HepG2 (cell line): ENCODE measurements around the gene SNX15. TPM values are rescaled to one million over a fixed set of nuclear protein-coding genes. Genes with fewer than 3 reads are reported as not detected.

ENCODE experiments used
- AKAP8 ChIP-seq: sonication (generic); formaldehyde crosslinking; IDR thresholded peaks from 2 replicates; pipeline ENCODE4 v1.5.1; 2020; ENCODE audit warnings: mild to moderate bottlenecking, missing genetic modification reagents
- BRF2 ChIP-seq: sonication (generic); formaldehyde crosslinking; IDR thresholded peaks from 2 replicates; pipeline ENCODE4 v1.8.1; 2022; ENCODE audit warnings: mild to moderate bottlenecking, missing genetic modification reagents
- FOXC1 ChIP-seq: sonication (generic); formaldehyde crosslinking; IDR thresholded peaks from 2 replicates; pipeline ENCODE4 v1.8.0; 2022; ENCODE audit warnings: mild to moderate bottlenecking, missing genetic modification reagents, borderline replicate concordance
- HIC2 ChIP-seq: sonication (generic); formaldehyde crosslinking; IDR thresholded peaks from 2 replicates; pipeline ENCODE4 v1.9.0; 2022; ENCODE audit warnings: low read depth, missing genetic modification reagents
- HMGXB4 ChIP-seq, 2 experiments: sonication (generic) in 1 of 2; formaldehyde crosslinking in 1 of 2; IDR thresholded peaks; 2 replicates each; pipeline versions ENCODE4 v1.4.0 to v1.6.1; 2018 to 2020; ENCODE audit warnings: missing genetic modification reagents in 2 of 2, borderline replicate concordance in 1 of 2, low read depth in 1 of 2, mild to moderate bottlenecking in 1 of 2, missing biosample characterization in 1 of 2
- IKZF5 ChIP-seq: IDR thresholded peaks from 2 replicates; pipeline ENCODE4 v1.6.1; 2018; ENCODE audit warnings: missing genetic modification reagents, mild to moderate bottlenecking, missing compliant biosample characterization
- MLLT10 ChIP-seq: sonication (generic); formaldehyde crosslinking; IDR thresholded peaks from 2 replicates; pipeline ENCODE4 v1.4.0; 2020; ENCODE audit warnings: missing genetic modification reagents
- NR2F6 ChIP-seq, 2 experiments: IDR thresholded peaks; 2 replicates each; pipeline ENCODE4 v1.6.1; 2016; ENCODE audit warnings: antibody characterized with exemption in 1 of 2, mild to moderate bottlenecking in 1 of 2
- PAWR ChIP-seq: sonication (generic); formaldehyde crosslinking; IDR thresholded peaks from 2 replicates; pipeline ENCODE4 v1.4.0; 2020; ENCODE audit warnings: missing genetic modification reagents, mild to moderate bottlenecking, borderline replicate concordance
- POGZ ChIP-seq: sonication (generic); formaldehyde crosslinking; IDR thresholded peaks from 2 replicates; pipeline ENCODE4 v1.4.0; 2020; ENCODE audit warnings: mild to moderate bottlenecking, missing genetic modification reagents
- REXO4 ChIP-seq: sonication (generic); formaldehyde crosslinking; IDR thresholded peaks from 2 replicates; pipeline ENCODE4 v1.8.0; 2022; ENCODE audit warnings: missing genetic modification reagents, mild to moderate bottlenecking, borderline replicate concordance
- SKIL ChIP-seq: sonication (generic); formaldehyde crosslinking; IDR thresholded peaks from 2 replicates; pipeline ENCODE4 v1.8.0; 2022; ENCODE audit warnings: missing genetic modification reagents, mild to moderate bottlenecking, moderate library complexity, borderline replicate concordance
- SP2 ChIP-seq: sonication (generic); formaldehyde crosslinking; IDR thresholded peaks from 2 replicates; pipeline ENCODE4 v1.5.1; 2020; ENCODE audit warnings: mild to moderate bottlenecking, missing genetic modification reagents
- THAP11 ChIP-seq: IDR thresholded peaks from 2 replicates; pipeline ENCODE4 v1.6.1; 2016; ENCODE audit warnings: missing biosample characterization, missing genetic modification reagents
- ZNF333 ChIP-seq: sonication (generic); formaldehyde crosslinking; IDR thresholded peaks from 2 replicates; pipeline ENCODE4 v1.4.0; 2020; ENCODE audit warnings: mild to moderate bottlenecking, missing genetic modification reagents, borderline replicate concordance
- ZNF567 ChIP-seq: sonication (generic); formaldehyde crosslinking; IDR thresholded peaks from 2 replicates; pipeline ENCODE4 v1.8.1; 2023; ENCODE audit warnings: mild to moderate bottlenecking, missing genetic modification reagents, borderline replicate concordance
- ZNF724P ChIP-seq: sonication (generic); formaldehyde crosslinking; IDR thresholded peaks from 2 replicates; pipeline ENCODE4 v1.8.0; 2022; ENCODE audit warnings: missing genetic modification reagents, borderline replicate concordance
- ZNF883 ChIP-seq: sonication (generic); formaldehyde crosslinking; IDR thresholded peaks from 2 replicates; pipeline ENCODE4 v1.5.1; 2020; ENCODE audit warnings: mild to moderate bottlenecking, missing genetic modification reagents; ENCODE audit errors: not compliant biosample characterization
- polyA plus RNA-seq, 8 experiments: library from polyadenylated mRNA; depleted of rRNA in 3 of 8; stranded (reverse) in 7 of 8; unstranded in 1 of 8; fragments of >200 nt; fragmentation: Illumina TruSeq in 4 of 8; extraction: Trizol in 4 of 8; gene quantifications; 2 replicates each; pipeline versions ENCODE4 v1.2.1 to v1.2.3, GENCODE V29; 2011 to 2016; ENCODE audit warnings: low read depth in 4 of 8, missing spikeins in 1 of 8, mixed read lengths in 1 of 8; ENCODE audit not compliant: insufficient read depth in 1 of 8
- total RNA-seq, 5 experiments: library from RNA; depleted of rRNA; stranded (reverse); fragments of >200 nt; fragmentation: Illumina TruSeq; extraction: Trizol; gene quantifications; 2 replicates each; pipeline ENCODE4 v1.2.3, GENCODE V29; 2016; ENCODE audit warnings: low read depth in 1 of 5

The SNX15 gene
- total and polyA plus RNA-seq, 2 of the 13 experiments (the other 11 are each of a cell fraction or from before 2014, with no cell fraction given): 19.1 to 22.6 TPM

- TF ChIP-seq PAWR (CRISPR knock-in tag) (no peak), ZNF724P (CRISPR knock-in tag) (no peak), SP2 (no peak), ZNF333 (CRISPR knock-in tag) (0 out of 2 replicates have a peak, but pooled peaks have one; percentile 53), NR2F6 (IDR thresholded peaks at IDR 0.05) (no peak), NR2F6 (CRISPR knock-in tag; IDR thresholded peaks at IDR 0.05) (no peak), BRF2 (peak; percentile 64; the same call in 1 of the 2 replicates), AKAP8 (CRISPR knock-in tag) (peak; percentile 81; the same call in 1 of the 2 replicates), POGZ (CRISPR knock-in tag) (peak; percentile 64), REXO4 (CRISPR knock-in tag) (no peak), HMGXB4 (CRISPR knock-in tag; IDR thresholded peaks at IDR 0.05; ENCODE audit: borderline replicate concordance in 1 of 2, low read depth in 1 of 2) (peak; percentile 79 to 92; a peak in 3 of 4 replicates), IKZF5 (CRISPR knock-in tag) (peak; percentile 59; the same call in 1 of the 2 replicates), SKIL (CRISPR knock-in tag) (no peak), MLLT10 (CRISPR knock-in tag) (no peak), THAP11 (peak; percentile 83), ZNF567 (no peak), FOXC1 (CRISPR knock-in tag) (peak; percentile 80; the same call in 1 of the 2 replicates), HIC2 (CRISPR knock-in tag) (0 out of 2 replicates have a peak, but pooled peaks have one; percentile 33), ZNF883 (CRISPR knock-in tag) (peak; percentile 77)
These were observed at the start of gene SNX15 (continued) for GRCh38 chr11:65027213-65028067.
